Stimulated activated effector memory CD8-positive, alpha-beta T cell treated with anti-CD3 and anti-CD28 coated beads, Interleukin-12 subunit alpha, Interleukin-12 subunit beta, amount 100 ng/mL, for 72 hours (primary cell): ENCODE results near the gene CAMK1D.
A peak's percentile ranks its signal among the peaks of the same experiment; 100 is the strongest.
"Not testable (repeated sequence)": the region's sequence is repeated elsewhere in the genome, so short reads cannot be mapped to it uniquely, and the experiment has no call there.

ENCODE experiments used
- ATAC-seq: fragments of 150-1000 bp; cut with Tn5 transposase; 2 replicates; pipeline ENCODE4 v1.10.0; 2021
- DNase-seq, 2 donors: peaks; one replicate each; pipeline ENCODE4 v3.0.0; 2021 to 2022; ENCODE audit warnings: low spot score in 2 of 2
- H3K27ac Mint-ChIP-seq: one replicate; pipeline ENCODE4 v1.8.0; 2022; ENCODE audit warnings: mild to moderate bottlenecking, mixed read lengths
- H3K36me3 Mint-ChIP-seq: one replicate; pipeline ENCODE4 v1.8.0; 2022; ENCODE audit warnings: mild to moderate bottlenecking, mixed read lengths
- H3K4me1 Mint-ChIP-seq: one replicate; pipeline ENCODE4 v1.8.0; 2022; ENCODE audit warnings: mixed read lengths
- H3K4me3 Mint-ChIP-seq: one replicate; pipeline ENCODE4 v1.8.0; 2022; ENCODE audit warnings: mild to moderate bottlenecking, mixed read lengths
- H3K9me3 Mint-ChIP-seq: one replicate; pipeline ENCODE4 v1.8.0; 2022; ENCODE audit warnings: mixed read lengths

CAMK1D gene

GRCh38 chr10:12529976-12530375 lies 180.6 kb downstream of the CAMK1D start:
- Mint-ChIP-seq H3K27ac (no peak overlapping the region), H3K36me3 (no peaks in the 10 kb centered on the region), H3K9me3 (no peaks in the 10 kb centered on the region), H3K4me1 (peaks cover 8% of the 10 kb centered on the region), H3K4me3 (no peak overlapping the region)
- ATAC-seq (no peak), DNase-seq (no peak)

- Mint-ChIP-seq H3K4me1 (peaks cover 15% of the 10 kb centered on the region), H3K4me3 (no peak overlapping the region), H3K9me3 (no peaks in the 10 kb centered on the region), H3K27ac (no peak overlapping the region), H3K36me3 (no peaks in the 10 kb centered on the region)
- ATAC-seq (no peak), DNase-seq (no peak)
Measured at GRCh38 chr10:12531305-12532220, 182.2 kb downstream of the CAMK1D start.

DNA sequence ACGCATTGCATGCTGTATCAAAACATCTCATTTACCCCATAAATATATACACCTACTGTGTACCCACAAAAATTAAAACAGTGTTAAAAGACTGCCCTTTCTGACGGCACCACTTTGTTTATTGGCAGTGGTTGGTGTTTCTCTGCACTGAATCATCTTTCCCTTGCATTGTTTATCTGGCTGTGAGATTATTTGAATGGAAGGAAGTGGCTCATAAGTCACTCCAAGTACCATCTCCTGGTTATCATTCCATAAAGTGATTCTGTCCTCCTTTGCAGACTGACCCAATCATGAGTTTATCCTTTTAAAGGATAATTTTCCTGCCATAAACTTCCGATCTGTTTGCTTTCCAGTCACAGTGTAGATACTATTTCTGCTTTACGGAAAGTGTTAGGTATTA lies 183.8 kb downstream of the CAMK1D start:
- Mint-ChIP-seq H3K4me1 (peaks cover 16% of the 10 kb centered on the region), H3K9me3 (no peaks in the 10 kb centered on the region), H3K36me3 (no peaks in the 10 kb centered on the region), H3K27ac (no peak overlapping the region), H3K4me3 (no peak overlapping the region)
- ATAC-seq (no peak), DNase-seq (no peak)

DNA sequence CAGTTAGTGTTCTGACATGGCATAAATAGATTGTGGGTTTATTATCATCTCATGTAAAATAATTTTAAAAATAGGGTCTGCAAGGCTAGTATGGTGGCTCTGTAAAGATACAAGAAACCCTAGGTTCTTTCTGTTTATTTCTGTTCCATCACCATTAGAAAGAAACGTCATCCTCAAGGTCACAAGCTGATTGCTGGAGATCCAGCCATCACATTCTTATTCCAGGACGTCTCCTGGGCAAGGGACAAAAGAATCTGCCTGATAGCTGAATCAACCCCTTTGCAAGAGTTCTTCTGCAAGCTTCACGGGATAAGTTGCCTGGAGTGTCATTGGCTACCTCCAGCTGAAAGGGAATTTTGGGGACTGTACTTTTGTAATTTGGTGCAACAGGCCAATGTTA lies 184.4 kb downstream of the CAMK1D start:
- no peak overlapping the region for H3K27ac Mint-ChIP-seq
- H3K9me3 Mint-ChIP-seq: no peaks in the 10 kb centered on the region
- H3K4me3 Mint-ChIP-seq: no peak overlapping the region
- ATAC-seq (no peak), DNase-seq (no peak)
- peaks cover 22% of the 10 kb centered on the region for H3K4me1 Mint-ChIP-seq
- H3K36me3 Mint-ChIP-seq: no peaks in the 10 kb centered on the region

DNA sequence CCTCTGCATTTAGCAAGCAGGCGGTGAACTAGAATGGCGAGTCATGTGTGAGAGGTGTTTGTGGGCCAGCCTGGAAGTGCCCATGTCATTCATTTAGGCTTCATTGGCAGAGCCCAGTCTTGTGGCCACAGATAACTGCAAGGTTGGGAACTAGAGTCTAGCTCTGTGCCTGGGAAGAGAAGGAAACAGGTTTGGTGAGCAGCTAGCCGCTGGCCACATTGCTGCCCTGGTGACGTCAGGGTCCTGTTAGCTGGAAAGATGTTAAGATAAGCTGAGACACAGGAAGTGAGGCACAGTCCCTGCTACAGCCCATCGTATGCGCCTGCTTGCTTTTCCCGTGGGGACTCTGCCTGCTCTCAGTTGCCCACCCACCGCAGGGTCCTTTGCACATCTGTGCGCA lies 185.5 kb downstream of the CAMK1D start:
- Mint-ChIP-seq H3K4me1 (peaks cover 28% of the 10 kb centered on the region), H3K27ac (no peak overlapping the region), H3K36me3 (no peaks in the 10 kb centered on the region), H3K9me3 (no peaks in the 10 kb centered on the region), H3K4me3 (no peak overlapping the region)
- ATAC-seq (peak; percentile 74), DNase-seq (no peak)

DNA sequence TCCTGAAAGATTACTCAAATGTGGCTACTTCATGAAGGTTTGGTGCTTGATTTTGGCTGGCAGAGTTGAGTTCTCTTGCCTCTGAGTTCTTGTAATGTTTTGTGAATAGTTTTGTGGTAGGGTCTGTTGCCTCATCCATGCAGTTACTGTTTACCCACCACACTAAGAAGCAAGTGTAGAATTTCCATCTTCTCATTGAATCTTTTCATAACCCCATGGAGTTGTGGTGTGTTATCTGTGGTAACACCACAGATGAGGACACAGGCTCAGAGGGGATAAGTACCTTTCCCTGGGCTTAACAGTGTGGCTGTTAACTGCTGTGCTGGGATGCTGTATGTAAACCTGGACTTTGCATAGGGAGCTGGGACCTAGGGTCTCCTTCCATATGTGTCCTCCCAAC lies 186.3 kb downstream of the CAMK1D start:
- Mint-ChIP-seq H3K36me3 (no peaks in the 10 kb centered on the region), H3K4me3 (no peak overlapping the region)

GRCh38 chr10:12538491-12538995 lies 189.2 kb downstream of the CAMK1D start:
- no peak for ATAC-seq
- Mint-ChIP-seq H3K9me3 (no peaks in the 10 kb centered on the region), H3K27ac (peak overlapping the region; percentile 52), H3K36me3 (no peaks in the 10 kb centered on the region), H3K4me1 (peaks cover 45% of the 10 kb centered on the region), H3K4me3 (no peak overlapping the region)
- no peak for DNase-seq

More for the DNA sequence above, 186.3 kb downstream of the CAMK1D start:
- Mint-ChIP-seq H3K27ac (no peak overlapping the region), H3K4me1 (peaks cover 36% of the 10 kb centered on the region), H3K9me3 (no peaks in the 10 kb centered on the region)
- DNase-seq (no peak), ATAC-seq (no peak)

- Mint-ChIP-seq H3K4me3 (no peak overlapping the region), H3K4me1 (peaks cover 44% of the 10 kb centered on the region), H3K36me3 (no peaks in the 10 kb centered on the region), H3K9me3 (no peaks in the 10 kb centered on the region), H3K27ac (no peak overlapping the region)
- DNase-seq: no peak
- no peak for ATAC-seq
Measured at GRCh38 chr10:12539350-12540164, 190.2 kb downstream of the CAMK1D start.

GRCh38 chr10:12540341-12540781 lies 191.0 kb downstream of the CAMK1D start:
- Mint-ChIP-seq H3K9me3 (no peaks in the 10 kb centered on the region), H3K4me3 (no peak overlapping the region), H3K4me1 (peaks cover 41% of the 10 kb centered on the region)

DNA sequence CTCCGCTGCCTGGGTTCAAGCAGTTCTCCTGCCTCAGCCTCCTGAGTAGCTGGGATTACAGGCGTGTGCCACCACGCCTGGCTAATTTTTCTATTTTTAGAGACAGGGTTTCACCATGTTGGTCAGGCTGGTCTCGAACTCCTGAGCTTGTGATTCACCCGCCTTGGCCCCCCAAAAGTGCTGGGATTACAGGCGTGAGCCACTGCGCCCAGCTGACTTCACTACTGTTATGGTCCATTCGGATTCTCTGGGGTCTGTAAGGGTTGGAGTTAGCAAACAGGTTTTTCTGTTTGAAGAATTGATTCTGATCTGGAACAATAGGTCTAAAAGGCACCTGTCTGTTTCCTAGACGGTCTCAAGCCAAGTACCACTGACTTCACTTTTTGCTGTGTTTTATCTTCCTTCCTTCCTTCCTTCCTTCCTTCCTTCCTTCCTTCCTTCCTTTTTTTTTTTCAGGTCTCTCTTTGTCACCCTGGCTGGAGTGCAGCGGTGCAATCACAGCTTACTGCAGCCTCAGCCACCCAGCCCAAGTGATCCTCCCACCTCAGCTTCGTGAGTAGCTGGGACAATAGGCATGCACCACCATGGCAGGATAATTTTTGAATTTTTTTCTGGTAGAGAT lies 192.2 kb downstream of the CAMK1D start:
- peaks cover 48% of the 10 kb centered on the region for H3K4me1 Mint-ChIP-seq
- H3K4me3 Mint-ChIP-seq: no peak overlapping the region
- H3K9me3 Mint-ChIP-seq: peaks cover 6% of the 10 kb centered on the region
- peak overlapping the region; percentile 44 for H3K27ac Mint-ChIP-seq
- DNase-seq (no peak), ATAC-seq (no peak)
- no peaks in the 10 kb centered on the region for H3K36me3 Mint-ChIP-seq

More at GRCh38 chr10:12540341-12540781, 191.0 kb downstream of the CAMK1D start:
- H3K27ac Mint-ChIP-seq: no peak overlapping the region
- no peaks in the 10 kb centered on the region for H3K36me3 Mint-ChIP-seq
- DNase-seq (no peak), ATAC-seq (peak; percentile 95)

- Mint-ChIP-seq H3K36me3 (no peaks in the 10 kb centered on the region), H3K4me3 (no peak overlapping the region), H3K27ac (peak overlapping the region; percentile 44), H3K9me3 (peaks cover 6% of the 10 kb centered on the region), H3K4me1 (peaks cover 54% of the 10 kb centered on the region)
- no peak for DNase-seq
- ATAC-seq: no peak
Measured at GRCh38 chr10:12542133-12542670, 192.9 kb downstream of the CAMK1D start.

DNA sequence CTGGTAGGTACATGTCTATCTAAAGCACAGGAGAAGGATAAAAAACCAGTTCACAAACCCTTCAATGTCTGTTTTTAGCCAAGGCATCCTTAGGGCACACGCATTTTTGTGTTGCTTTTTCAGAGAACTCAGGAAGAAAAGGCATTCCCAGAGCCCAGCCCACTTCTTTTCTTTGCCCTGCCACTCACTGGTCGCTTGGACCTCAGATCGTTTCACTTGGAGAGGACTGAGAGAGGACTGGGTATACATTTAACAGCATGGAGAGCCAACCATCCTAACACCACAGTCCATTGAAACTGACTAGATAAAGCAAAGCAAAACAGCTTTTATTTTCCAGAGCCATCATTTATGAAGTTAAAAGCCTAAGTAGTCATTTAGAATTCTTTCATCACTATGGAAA lies 194.2 kb downstream of the CAMK1D start:
- no peak for DNase-seq
- Mint-ChIP-seq H3K4me1 (peaks cover 58% of the 10 kb centered on the region), H3K36me3 (no peaks in the 10 kb centered on the region), H3K27ac (no peak overlapping the region), H3K9me3 (peaks cover 6% of the 10 kb centered on the region), H3K4me3 (no peak overlapping the region)
- no peak for ATAC-seq

GRCh38 chr10:12546160-12546802 lies 196.9 kb downstream of the CAMK1D start:
- not testable (repeated sequence) for ATAC-seq, H3K4me3 Mint-ChIP-seq, H3K27ac Mint-ChIP-seq, DNase-seq, H3K9me3 Mint-ChIP-seq, H3K36me3 Mint-ChIP-seq
- H3K4me1 Mint-ChIP-seq: peaks cover 47% of the 10 kb centered on the region

DNA sequence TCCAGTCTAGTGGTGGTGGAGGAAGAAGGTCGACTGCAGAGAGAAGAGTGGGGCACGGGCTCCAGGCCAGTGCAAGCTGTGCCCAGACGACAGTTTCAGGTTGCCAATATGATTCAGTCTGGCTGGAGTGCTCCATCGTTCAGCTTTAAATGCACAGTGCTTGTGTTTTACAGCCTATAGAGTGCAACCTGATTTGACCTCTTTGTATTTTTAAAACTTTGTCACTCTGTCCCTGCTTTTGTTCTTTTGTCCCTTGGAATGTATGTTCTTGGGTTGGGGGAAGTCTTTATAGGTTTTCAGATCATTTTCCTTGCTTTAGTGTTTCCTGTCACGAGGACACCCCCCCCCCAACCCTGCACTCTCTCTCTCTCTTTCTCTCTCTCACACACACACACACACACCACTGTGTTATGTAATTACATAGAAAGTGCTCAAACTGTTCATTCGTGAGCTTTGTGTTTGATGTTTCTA lies 198.0 kb downstream of the CAMK1D start:
- DNase-seq: no peak
- peaks cover 6% of the 10 kb centered on the region for H3K9me3 Mint-ChIP-seq
- H3K27ac Mint-ChIP-seq: peak overlapping the region; percentile 12
- H3K36me3 Mint-ChIP-seq: no peaks in the 10 kb centered on the region
- ATAC-seq: peak; percentile 40
- no peak overlapping the region for H3K4me3 Mint-ChIP-seq
- H3K4me1 Mint-ChIP-seq: peaks cover 39% of the 10 kb centered on the region
